Lower leg skin (tissue), 3 donors: ENCODE results near the gene EMX2.

Source experiments
- CTCF ChIP-seq, 3 donors: fragments of 450-650 bp; IDR thresholded peaks; one replicate each; pipeline ENCODE4 v1.5.1; 2016; ENCODE audit warnings: antibody characterized with exemption in 3 of 3, mild to moderate bottlenecking in 3 of 3, moderate library complexity in 2 of 3
- POLR2A ChIP-seq, 2 donors: fragments of 450-650 bp; IDR thresholded peaks; one replicate each; pipeline ENCODE4 v1.6.1; 2016 to 2017; ENCODE audit warnings: antibody characterized with exemption in 2 of 2, mild to moderate bottlenecking in 1 of 2, moderate library complexity in 1 of 2

GRCh38 chr10:117541909-117542705, 439 bp upstream of the EMX2 start:
- no peak for TF ChIP-seq CTCF (IDR thresholded peaks at IDR 0.05)
- no peak for TF ChIP-seq POLR2A (IDR thresholded peaks at IDR 0.05)
